DOHH2 (cell line): ENCODE measurements around the gene ZNF391.

Experiments
- H3F3A ChIP-seq: fragments of 200-600 bp; sonication (generic), shearing (Covaris generic); 2 replicates; pipeline ENCODE4 v1.6.0; 2016; ENCODE audit warnings: antibody characterized with exemption, mild to moderate bottlenecking; ENCODE audit not compliant: control insufficient read depth, insufficient read depth
- H3K27ac ChIP-seq: fragments of 200-600 bp; sonication (generic); 2 replicates; pipeline ENCODE4 v1.5.1; 2014; ENCODE audit warnings: low read depth, mild to moderate bottlenecking, low read length, moderate library complexity
- H3K27me3 ChIP-seq: fragments of 200-600 bp; sonication (generic); 2 replicates; pipeline ENCODE4 v1.6.1; 2014; ENCODE audit warnings: mild to moderate bottlenecking, low read length, mixed read lengths; ENCODE audit not compliant: control insufficient read depth
- H3K36me3 ChIP-seq: fragments of 200-600 bp; sonication (generic); 2 replicates; pipeline ENCODE4 v1.6.1; 2014; ENCODE audit warnings: mild to moderate bottlenecking, low read length, moderate library complexity, mixed read lengths; ENCODE audit not compliant: control insufficient read depth
- H3K4me1 ChIP-seq: fragments of 200-600 bp; sonication (generic); 2 replicates; pipeline ENCODE4 v1.6.1; 2014; ENCODE audit warnings: mild to moderate bottlenecking, low read length, mixed read lengths; ENCODE audit not compliant: control insufficient read depth
- H3K4me2 ChIP-seq: fragments of 200-600 bp; sonication (generic); 2 replicates; pipeline ENCODE4 v1.6.0; 2014; ENCODE audit warnings: mild to moderate bottlenecking, low read length, moderate library complexity
- H3K4me3 ChIP-seq: fragments of 200-600 bp; sonication (generic); 2 replicates; pipeline ENCODE4 v1.5.1; 2014; ENCODE audit warnings: mild to moderate bottlenecking, low read length, mixed read lengths
- H3K79me2 ChIP-seq: fragments of 200-600 bp; sonication (generic); 2 replicates; pipeline ENCODE4 v1.6.1; 2014; ENCODE audit warnings: mild to moderate bottlenecking, low read length, mixed read lengths; ENCODE audit not compliant: control insufficient read depth
- H3K9me2 ChIP-seq: fragments of 200-600 bp; sonication (generic); replicated peaks from 2 replicates; pipeline ENCODE4 v1.6.1; 2014; ENCODE audit warnings: mild to moderate bottlenecking, low read length, mixed read lengths; ENCODE audit not compliant: control insufficient read depth
- H3K9me3 ChIP-seq: fragments of 200-600 bp; sonication (generic); 2 replicates; pipeline ENCODE4 v1.6.1; 2014; ENCODE audit warnings: antibody characterized with exemption, low read length, mixed read lengths; ENCODE audit not compliant: control insufficient read depth, insufficient read depth
- H4K20me1 ChIP-seq: fragments of 200-600 bp; sonication (generic); 2 replicates; pipeline ENCODE4 v1.6.0; 2014; ENCODE audit warnings: low read depth, mild to moderate bottlenecking, antibody characterized with exemption, low read length, moderate library complexity; ENCODE audit not compliant: control insufficient read depth, insufficient read depth
- CTCF ChIP-seq: fragments of 200-600 bp; sonication (generic); IDR thresholded peaks from one replicate; pipeline ENCODE4 v1.5.1; 2014; ENCODE audit warnings: antibody characterized with exemption, mild to moderate bottlenecking, low read depth, low read length; ENCODE audit not compliant: poor library complexity, severe bottlenecking
- EZH2phosphoT487 ChIP-seq: fragments of 200-600 bp; sonication (generic); IDR thresholded peaks from 2 replicates; pipeline ENCODE4 v1.6.1; 2017; ENCODE audit warnings: borderline replicate concordance, mild to moderate bottlenecking, antibody characterized with exemption, low read length, moderate library complexity, mixed read lengths

Gene ZNF391

GRCh38 chr6:27359231-27359630 is 29.3 kb upstream of the ZNF391 start:
- peaks cover 13% of the 10 kb centered on the region; the same call in 1 of the 2 replicates for H3K9me3 ChIP-seq
- no peaks in the 10 kb centered on the region for H3K36me3 ChIP-seq
- no peak overlapping the region for H3K4me2 ChIP-seq
- no peak overlapping the region for H3K27ac ChIP-seq
- H4K20me1 ChIP-seq: no peaks in the 10 kb centered on the region
- H3K27me3 ChIP-seq: no peaks in the 10 kb centered on the region
- no peaks in the 10 kb centered on the region for H3F3A ChIP-seq
- H3K79me2 ChIP-seq: no peaks in the 10 kb centered on the region
- H3K4me3 ChIP-seq: no peak overlapping the region
- TF ChIP-seq EZH2phosphoT487: no peak
- no peak for TF ChIP-seq CTCF
- H3K4me1 ChIP-seq: no peaks in the 10 kb centered on the region
- no peaks in the 10 kb centered on the region for H3K9me2 ChIP-seq

DNA sequence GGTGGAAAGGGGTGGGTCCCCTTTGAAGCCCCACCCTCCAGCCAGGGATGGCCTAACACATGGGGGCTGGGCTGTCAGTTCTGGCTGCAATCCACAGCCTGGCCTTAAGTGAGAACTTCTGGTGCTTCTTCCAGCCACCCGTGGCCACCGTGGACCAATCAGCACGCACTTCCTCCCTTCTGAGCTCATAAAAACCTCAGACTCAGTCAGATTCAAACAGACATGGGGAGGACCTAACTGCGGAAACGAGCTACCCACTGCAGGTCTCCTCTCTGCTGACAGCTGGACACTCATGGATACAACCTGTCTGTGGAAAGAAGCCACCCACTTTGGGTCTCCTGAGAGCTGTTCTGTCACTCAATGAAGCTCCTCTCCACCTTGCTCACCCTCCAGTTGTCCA is 20.4 kb upstream of the ZNF391 start:
- H3K4me1 ChIP-seq: no peaks in the 10 kb centered on the region
- H3F3A ChIP-seq: no peaks in the 10 kb centered on the region
- no peak overlapping the region for H3K27ac ChIP-seq
- no peaks in the 10 kb centered on the region for H3K27me3 ChIP-seq
- H4K20me1 ChIP-seq: no peaks in the 10 kb centered on the region
- H3K36me3 ChIP-seq: no peaks in the 10 kb centered on the region
- no peak overlapping the region for H3K4me3 ChIP-seq
- no peak for TF ChIP-seq CTCF
- TF ChIP-seq EZH2phosphoT487: no peak
- no peaks in the 10 kb centered on the region for H3K9me2 ChIP-seq
- peaks cover 22% of the 10 kb centered on the region for H3K9me3 ChIP-seq
- no peaks in the 10 kb centered on the region for H3K79me2 ChIP-seq
- H3K4me2 ChIP-seq: no peak overlapping the region

DNA sequence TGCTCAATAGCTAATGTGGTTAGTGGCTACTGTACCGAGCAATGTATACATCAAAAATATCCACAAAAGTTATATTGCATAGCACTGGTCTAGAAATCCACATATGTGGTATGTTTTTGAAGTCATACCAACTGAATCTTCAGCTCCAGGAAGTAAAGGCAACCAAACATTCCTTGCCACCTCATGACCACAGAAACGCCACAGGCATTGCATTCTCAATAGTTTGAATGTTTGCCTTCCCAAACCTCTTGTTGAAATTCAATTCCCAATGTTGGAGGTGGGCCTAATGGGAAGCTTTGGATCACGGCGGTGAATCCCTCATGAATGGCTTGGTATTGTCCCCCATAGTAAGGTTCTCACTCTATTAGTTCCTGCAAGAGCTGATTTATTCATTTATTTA is 18.2 kb upstream of the ZNF391 start:
- H3K27ac ChIP-seq: no peak overlapping the region
- H3K4me2 ChIP-seq: no peak overlapping the region
- H4K20me1 ChIP-seq: no peaks in the 10 kb centered on the region
- peaks cover 22% of the 10 kb centered on the region for H3K9me3 ChIP-seq
- H3K36me3 ChIP-seq: no peaks in the 10 kb centered on the region
- no peak overlapping the region for H3K4me3 ChIP-seq
- no peak for TF ChIP-seq EZH2phosphoT487
- TF ChIP-seq CTCF: no peak
- no peaks in the 10 kb centered on the region for H3K79me2 ChIP-seq
- no peaks in the 10 kb centered on the region for H3F3A ChIP-seq
- no peaks in the 10 kb centered on the region for H3K4me1 ChIP-seq
- H3K27me3 ChIP-seq: no peaks in the 10 kb centered on the region
- no peaks in the 10 kb centered on the region for H3K9me2 ChIP-seq
